HTERT RPE-1 (cell line): ENCODE results near the gene AP2A2.

Experiments used
- in situ Hi-C: fragments of 300-500 bp; cut with MboI; formaldehyde crosslinking; loops from 4 replicates; pipeline ENCODE4 v1.14.3; 2020; ENCODE audit warnings: low sequenced_read_pairs

Gene AP2A2

GRCh38 chr11:1052133-1053011 lies 126.7 kb downstream of the AP2A2 start:
- in situ Hi-C loops, result no loop called here

GRCh38 chr11:1053121-1053901 lies 127.6 kb downstream of the AP2A2 start:
- in situ Hi-C loops, result no loop called here

GRCh38 chr11:1054143-1055108 lies 128.8 kb downstream of the AP2A2 start:
- in situ Hi-C loops, result no loop called here

- in situ Hi-C loops, result no loop called here
Measured at GRCh38 chr11:1055109-1055703, 129.5 kb downstream of the AP2A2 start.

GRCh38 chr11:1055990-1056771 lies 130.5 kb downstream of the AP2A2 start:
- in situ Hi-C loops, result no loop called here

- in situ Hi-C loops, result no loop called here
Measured at GRCh38 chr11:1057806-1058205, 132.1 kb downstream of the AP2A2 start.

- in situ Hi-C loops, result no loop called here
Measured at GRCh38 chr11:1059759-1060158, 134.1 kb downstream of the AP2A2 start.

- in situ Hi-C loops, result no loop called here
Measured at GRCh38 chr11:1060410-1060809, 134.7 kb downstream of the AP2A2 start.

- in situ Hi-C loops, result no loop called here
Measured at GRCh38 chr11:1060852-1061616, 135.4 kb downstream of the AP2A2 start.
